HG03139 (cell line): ENCODE data around the gene TATDN2.
"Not testable (repeated sequence)": the region's sequence is repeated elsewhere in the genome, so short reads cannot be mapped to it uniquely, and the experiment has no call there.

Experiments used
- ATAC-seq: cut with Tn5 transposase; IDR thresholded peaks from one replicate; pipeline ENCODE4 v1.9.1; 2021; ENCODE audit not compliant: unreplicated experiment

Gene TATDN2

GRCh38 chr3:10289787-10290355 is 41.6 kb downstream of the TATDN2 start:
- ATAC-seq = no peak

GRCh38 chr3:10290481-10291176 is 42.4 kb downstream of the TATDN2 start:
- no peak for ATAC-seq

GRCh38 chr3:10291641-10292040 is 43.4 kb downstream of the TATDN2 start:
- no peak for ATAC-seq

- ATAC-seq = peak; percentile 72
These were observed 44.5 kb downstream of the TATDN2 start, which contains the start of gene GHRL for GRCh38 chr3:10292505-10293419. Gene GHRL (minus strand): TSS chr3:10292947. CDS start chr3:10290180, 2,767 bp downstream.

- no peak for ATAC-seq
These were observed 45.8 kb downstream of the TATDN2 start for GRCh38 chr3:10294030-10294586.

GRCh38 chr3:10298064-10298463 is 49.8 kb downstream of the TATDN2 start:
- ATAC-seq = not testable (repeated sequence)

- no peak for ATAC-seq
These were observed 50.9 kb downstream of the TATDN2 start for GRCh38 chr3:10299175-10299574.

GRCh38 chr3:10299679-10300078 is 51.4 kb downstream of the TATDN2 start:
- no peak for ATAC-seq

- ATAC-seq = no peak
These were observed 51.8 kb downstream of the TATDN2 start for GRCh38 chr3:10300087-10300486.

- ATAC-seq = no peak
These were observed 54.8 kb downstream of the TATDN2 start for GRCh38 chr3:10303105-10303504.

GRCh38 chr3:10303785-10304184 is 55.5 kb downstream of the TATDN2 start:
- no peak for ATAC-seq

- ATAC-seq = no peak
These were observed 56.6 kb downstream of the TATDN2 start for GRCh38 chr3:10304905-10305304.

GRCh38 chr3:10305331-10305902 is 57.2 kb downstream of the TATDN2 start:
- ATAC-seq = no peak

GRCh38 chr3:10306156-10306555 is 57.9 kb downstream of the TATDN2 start:
- no peak for ATAC-seq

- ATAC-seq = no peak
These were observed 60.4 kb downstream of the TATDN2 start for GRCh38 chr3:10308678-10309077.

GRCh38 chr3:10309736-10310135 is 61.5 kb downstream of the TATDN2 start:
- ATAC-seq = no peak

- no peak for ATAC-seq
These were observed 62.3 kb downstream of the TATDN2 start for GRCh38 chr3:10310578-10310977.

- ATAC-seq = no peak
These were observed 63.5 kb downstream of the TATDN2 start for GRCh38 chr3:10311710-10312109.

- no peak for ATAC-seq
These were observed 64.1 kb downstream of the TATDN2 start for GRCh38 chr3:10312391-10312790.

GRCh38 chr3:10312861-10313260 is 64.6 kb downstream of the TATDN2 start:
- no peak for ATAC-seq

- no peak for ATAC-seq
These were observed 66.8 kb downstream of the TATDN2 start for GRCh38 chr3:10315101-10315500.
